BJ (cell line): ENCODE data around the gene HLA-DMA. TPM values are rescaled to one million over a fixed set of nuclear protein-coding genes. Genes with fewer than 3 reads are reported as not detected.

Experiments used
- CTCF ChIA-PET: fragments of 350-600 bp; formaldehyde crosslinking; extraction: SDS; loops from one replicate; lab custom pipeline; 2021; ENCODE audit warnings: antibody characterized with exemption, inconsistent platforms; lab: Yijun Ruan, JAX
- POLR2A ChIA-PET: fragments of 300-600 bp; sonication (Branson Sonifier 250); formaldehyde crosslinking; extraction: SDS; loops from one replicate; lab custom pipeline; 2021; ENCODE audit warnings: antibody characterized with exemption; lab: Charles Lee
- DNase-seq: peaks from one replicate; pipeline ENCODE4 v3.0.0-alpha.2; 2011; ENCODE audit warnings: low read depth
- H3K27me3 ChIP-seq: 2 replicates; pipeline ENCODE4 v1.6.0; 2011; ENCODE audit warnings: low read length; ENCODE audit not compliant: control insufficient read depth, insufficient read depth
- H3K36me3 ChIP-seq: 2 replicates; pipeline ENCODE4 v1.5.1; 2011; ENCODE audit warnings: low read length; ENCODE audit not compliant: control insufficient read depth, insufficient read depth
- H3K4me3 ChIP-seq: 2 replicates; pipeline ENCODE4 v1.5.1; 2011; ENCODE audit warnings: low read depth, mild to moderate bottlenecking, control low read depth, low read length
- polyA plus RNA-seq: library from polyadenylated mRNA; depleted of rRNA; stranded (reverse); fragments of >200 nt; gene quantifications from 2 replicates; pipeline ENCODE4 v1.2.3, GENCODE V29; 2011
- TF ChIP-seq, protein P1 (sequence below): IDR thresholded peaks from 2 replicates; pipeline ENCODE4 v1.5.1; 2011; ENCODE audit warnings: low read depth, mild to moderate bottlenecking, control low read depth, inconsistent platforms, low read length, moderate library complexity; ENCODE audit not compliant: insufficient read depth

HLA-DMA gene
- polyA plus RNA-seq, 1 experiment = 3.5 TPM

DNA sequence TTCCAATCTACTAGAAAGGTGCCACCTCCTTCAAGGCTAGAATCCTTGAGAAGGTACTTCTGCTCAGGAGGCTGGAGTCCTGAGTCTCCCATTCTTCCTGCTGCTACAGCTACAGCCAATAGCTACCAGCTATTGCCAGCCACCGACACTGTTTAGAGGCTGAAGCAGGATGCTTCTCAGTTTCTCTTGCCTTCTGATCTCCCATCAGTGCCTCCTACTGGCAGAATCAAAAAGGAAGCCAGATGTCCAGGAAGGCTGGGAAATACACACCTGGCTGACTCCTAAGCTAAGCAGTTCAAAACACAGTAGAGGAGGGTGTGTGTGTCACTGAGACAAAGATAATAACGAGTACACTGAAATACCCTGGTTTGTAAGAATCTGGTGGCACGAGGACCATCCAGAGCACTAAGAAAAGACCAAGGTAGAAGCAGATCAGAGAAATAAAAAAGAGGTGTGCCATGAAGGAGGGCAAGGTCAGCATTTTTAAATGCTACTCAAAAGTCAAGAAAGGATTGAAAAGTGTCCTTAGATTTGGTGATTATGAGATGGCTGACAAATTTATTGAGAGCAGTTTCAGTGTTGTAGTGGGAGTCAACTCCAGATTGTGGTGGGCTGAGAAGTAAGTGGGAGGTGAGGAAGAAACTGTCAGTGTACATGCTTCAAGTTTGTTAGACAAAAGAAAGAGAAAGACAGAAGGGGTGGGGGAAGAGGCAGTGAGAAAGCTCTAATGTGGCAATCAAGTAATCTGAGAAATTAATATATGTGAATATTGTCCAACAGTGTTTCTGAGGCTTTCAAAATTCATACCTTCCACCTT lies 2.3 kb upstream of the HLA-DMA start:
- CTCF ChIA-PET = interaction anchor here (0.6 to 6.7 kb wide), 13 partner anchors 8 to 117 kb away, joined by 3 to 66 read pairs (median 27); partner anchors contain the start of genes BRD2, HLA-DMB and TAP2
- no peaks in the 10 kb centered on the region for H3K36me3 ChIP-seq
- no peak for DNase-seq
- TF ChIP-seq, protein P1, sequence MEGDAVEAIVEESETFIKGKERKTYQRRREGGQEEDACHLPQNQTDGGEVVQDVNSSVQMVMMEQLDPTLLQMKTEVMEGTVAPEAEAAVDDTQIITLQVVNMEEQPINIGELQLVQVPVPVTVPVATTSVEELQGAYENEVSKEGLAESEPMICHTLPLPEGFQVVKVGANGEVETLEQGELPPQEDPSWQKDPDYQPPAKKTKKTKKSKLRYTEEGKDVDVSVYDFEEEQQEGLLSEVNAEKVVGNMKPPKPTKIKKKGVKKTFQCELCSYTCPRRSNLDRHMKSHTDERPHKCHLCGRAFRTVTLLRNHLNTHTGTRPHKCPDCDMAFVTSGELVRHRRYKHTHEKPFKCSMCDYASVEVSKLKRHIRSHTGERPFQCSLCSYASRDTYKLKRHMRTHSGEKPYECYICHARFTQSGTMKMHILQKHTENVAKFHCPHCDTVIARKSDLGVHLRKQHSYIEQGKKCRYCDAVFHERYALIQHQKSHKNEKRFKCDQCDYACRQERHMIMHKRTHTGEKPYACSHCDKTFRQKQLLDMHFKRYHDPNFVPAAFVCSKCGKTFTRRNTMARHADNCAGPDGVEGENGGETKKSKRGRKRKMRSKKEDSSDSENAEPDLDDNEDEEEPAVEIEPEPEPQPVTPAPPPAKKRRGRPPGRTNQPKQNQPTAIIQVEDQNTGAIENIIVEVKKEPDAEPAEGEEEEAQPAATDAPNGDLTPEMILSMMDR = peak; percentile 35
- POLR2A ChIA-PET = interaction anchor here (0.7 kb wide), 1 partner anchor 13 kb away, joined by 6 read pairs; the partner anchor contains the start of gene BRD2
- H3K27me3 ChIP-seq = no peaks in the 10 kb centered on the region
- H3K4me3 ChIP-seq = no peak overlapping the region

DNA sequence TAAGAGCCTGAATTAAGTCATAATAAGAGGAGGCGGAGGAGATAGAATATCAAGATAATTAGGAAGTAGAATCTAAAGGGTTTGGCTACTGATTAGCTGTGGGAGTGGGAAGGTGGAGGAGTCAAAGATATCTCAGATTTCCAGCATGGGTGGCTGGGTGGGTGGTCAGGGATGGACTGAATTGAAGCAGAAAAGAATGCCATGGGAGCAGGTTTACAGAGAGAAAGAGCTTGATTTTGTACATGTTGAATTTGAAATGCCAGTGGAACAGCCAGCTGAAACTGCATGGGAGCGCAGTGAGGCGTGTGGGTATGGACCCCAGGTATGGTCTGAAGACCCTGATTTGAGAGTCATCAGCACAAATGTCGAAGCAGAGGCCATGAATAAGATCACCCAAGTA lies 1.4 kb upstream of the HLA-DMA start:
- H3K27me3 ChIP-seq = no peaks in the 10 kb centered on the region
- ChIA-PET POLR2A (interaction anchor here (2.3 kb wide), 1 partner anchor 18 kb away, joined by 16 read pairs; no protein-coding TSS in a partner anchor), CTCF (interaction anchor here (0.7 to 6.7 kb wide), 18 partner anchors 9 to 116 kb away, joined by 3 to 66 read pairs (median 11); partner anchors contain the start of genes BRD2, HLA-DMB and TAP2)
- TF ChIP-seq, protein P1 = no peak
- DNase-seq = no peak
- no peak overlapping the region for H3K4me3 ChIP-seq
- H3K36me3 ChIP-seq = no peaks in the 10 kb centered on the region

DNA sequence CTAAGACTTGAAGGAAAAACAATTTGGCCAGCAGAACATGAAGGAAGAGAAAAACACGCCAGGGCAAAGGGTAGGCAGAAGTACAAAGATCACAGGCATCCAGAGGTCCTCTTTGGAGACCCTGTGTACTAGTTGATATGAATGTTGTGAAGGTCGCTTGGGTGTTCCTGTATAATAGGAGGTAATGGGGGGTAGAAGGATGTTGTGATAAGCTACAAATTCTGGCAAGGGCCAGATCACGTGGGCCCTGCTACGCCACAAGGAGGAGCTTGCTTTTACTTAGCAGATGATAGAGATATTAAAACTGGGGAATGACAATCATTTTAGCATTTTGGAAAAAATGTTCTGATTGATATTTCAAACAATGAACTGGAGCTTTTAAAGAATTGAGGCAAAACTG lies 878 bp upstream of the HLA-DMA start:
- POLR2A ChIA-PET = interaction anchor here (2.3 kb wide), 1 partner anchor 19 kb away, joined by 16 read pairs; no protein-coding TSS in a partner anchor
- no peak overlapping the region for H3K4me3 ChIP-seq
- TF ChIP-seq, protein P1 = no peak
- H3K36me3 ChIP-seq = no peaks in the 10 kb centered on the region
- CTCF ChIA-PET = interaction anchor here (0.7 to 6.7 kb wide), 23 partner anchors 10 to 540 kb away, joined by 3 to 66 read pairs (median 8); partner anchors contain the start of genes BRD2, HLA-DMB, PSMB9 and TAP2
- DNase-seq = no peak
- no peaks in the 10 kb centered on the region for H3K27me3 ChIP-seq

DNA sequence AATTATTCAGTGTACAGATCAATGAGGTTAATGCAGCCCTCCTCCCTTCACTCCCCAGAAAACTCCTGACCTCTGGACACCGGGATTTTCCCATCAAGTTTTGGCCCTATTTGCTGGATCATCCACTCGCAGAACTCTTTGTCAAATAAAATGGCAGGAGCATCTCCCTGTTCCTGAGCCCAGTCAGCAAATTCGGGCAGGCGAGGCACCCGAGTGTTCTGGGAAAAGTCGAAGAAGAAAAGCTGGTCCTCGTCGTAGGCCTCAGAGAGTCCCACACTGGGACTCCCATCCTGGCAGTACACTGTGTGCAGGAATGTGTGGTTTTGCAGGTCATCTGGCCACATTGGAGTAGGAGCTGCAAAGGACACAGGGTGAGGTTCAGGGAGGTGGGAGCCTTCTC lies 2.4 kb downstream of the HLA-DMA start:
- TF ChIP-seq, protein P1 = no peak
- no peaks in the 10 kb centered on the region for H3K36me3 ChIP-seq
- no peak for DNase-seq
- ChIA-PET POLR2A (no interaction called here), CTCF (interaction anchor here (1.2 to 6.7 kb wide), 5 partner anchors 9 to 37 kb away, joined by 3 to 66 read pairs (median 5); no protein-coding TSS in a partner anchor)
- no peaks in the 10 kb centered on the region; the same call in 1 of the 2 replicates for H3K27me3 ChIP-seq
- H3K4me3 ChIP-seq = no peak overlapping the region

DNA sequence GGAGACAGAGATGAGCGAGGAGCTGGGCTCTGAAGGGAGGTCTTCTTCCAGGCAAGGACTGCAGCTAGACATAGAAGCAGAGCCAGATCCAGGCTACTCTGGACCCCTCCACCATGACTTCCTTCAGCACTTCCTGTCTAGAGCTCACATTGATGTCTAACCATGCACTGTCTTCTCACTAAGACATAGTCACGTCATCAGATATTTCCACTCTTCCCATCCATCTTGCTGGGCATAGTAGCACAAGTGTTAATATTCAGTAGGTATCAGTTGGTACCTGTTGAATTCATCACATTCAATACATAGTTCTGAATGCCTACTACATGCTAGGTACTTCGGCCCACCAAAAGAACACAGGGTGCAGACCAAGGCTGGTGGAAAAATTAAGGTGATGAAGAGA lies 2.9 kb downstream of the HLA-DMA start:
- Histone ChIP-seq H3K27me3 (no peaks in the 10 kb centered on the region; the same call in 1 of the 2 replicates), H3K36me3 (no peaks in the 10 kb centered on the region), H3K4me3 (no peak overlapping the region)
- TF ChIP-seq, protein P1 = no peak
- ChIA-PET POLR2A (no interaction called here), CTCF (interaction anchor here (0.6 to 6.7 kb wide), 5 partner anchors 9 to 82 kb away, joined by 3 to 66 read pairs (median 4); no protein-coding TSS in a partner anchor)
- no peak for DNase-seq
